ENCODE measurements around the gene CCDC152. TPM values are rescaled to one million over a fixed set of nuclear protein-coding genes. Genes with fewer than 3 reads are reported as not detected.

CCDC152 gene
- total RNA-seq, 6 donors from 2014 or later = 0.11 to 8.4 (median 0.58) TPM

DNA sequence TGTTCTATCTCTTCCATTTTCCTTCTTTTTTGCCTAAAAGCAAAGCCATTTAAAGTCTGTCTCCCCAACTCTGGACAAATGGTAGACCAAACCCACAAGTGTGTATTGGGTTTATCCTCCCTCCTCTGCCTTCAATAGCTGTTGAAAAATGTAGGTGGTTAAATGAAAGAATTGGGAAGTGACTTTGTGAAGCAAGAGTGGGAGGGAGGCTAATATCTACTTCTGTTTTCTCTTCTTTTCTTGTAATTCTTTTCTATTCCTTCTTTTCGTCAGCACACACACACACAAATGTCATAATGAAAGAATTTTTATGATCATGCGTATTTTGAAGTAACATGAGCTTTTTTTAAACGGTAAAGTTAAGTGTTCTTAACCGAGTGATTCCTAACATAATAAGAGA, 3.8 kb downstream of the CCDC152 start:
- no peaks in the 10 kb centered on the region for H3K9me3 ChIP-seq
- WGBS, 2 donors = 81 to 83% methylated on average over 4 of the region's 4 CpGs
- no peak for DNase-seq
- no peak for TF ChIP-seq POLR2A (IDR thresholded peaks at IDR 0.05)
- TF ChIP-seq EP300 (IDR thresholded peaks at IDR 0.05) = no peak
- TF ChIP-seq, protein P1, sequence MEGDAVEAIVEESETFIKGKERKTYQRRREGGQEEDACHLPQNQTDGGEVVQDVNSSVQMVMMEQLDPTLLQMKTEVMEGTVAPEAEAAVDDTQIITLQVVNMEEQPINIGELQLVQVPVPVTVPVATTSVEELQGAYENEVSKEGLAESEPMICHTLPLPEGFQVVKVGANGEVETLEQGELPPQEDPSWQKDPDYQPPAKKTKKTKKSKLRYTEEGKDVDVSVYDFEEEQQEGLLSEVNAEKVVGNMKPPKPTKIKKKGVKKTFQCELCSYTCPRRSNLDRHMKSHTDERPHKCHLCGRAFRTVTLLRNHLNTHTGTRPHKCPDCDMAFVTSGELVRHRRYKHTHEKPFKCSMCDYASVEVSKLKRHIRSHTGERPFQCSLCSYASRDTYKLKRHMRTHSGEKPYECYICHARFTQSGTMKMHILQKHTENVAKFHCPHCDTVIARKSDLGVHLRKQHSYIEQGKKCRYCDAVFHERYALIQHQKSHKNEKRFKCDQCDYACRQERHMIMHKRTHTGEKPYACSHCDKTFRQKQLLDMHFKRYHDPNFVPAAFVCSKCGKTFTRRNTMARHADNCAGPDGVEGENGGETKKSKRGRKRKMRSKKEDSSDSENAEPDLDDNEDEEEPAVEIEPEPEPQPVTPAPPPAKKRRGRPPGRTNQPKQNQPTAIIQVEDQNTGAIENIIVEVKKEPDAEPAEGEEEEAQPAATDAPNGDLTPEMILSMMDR (IDR thresholded peaks at IDR 0.05) = no peak
- TF ChIP-seq POLR2AphosphoS5 (IDR thresholded peaks at IDR 0.05) = no peak
- peaks cover 0 to 6% (median 0%) of the 10 kb centered on the region in 4 donors for H3K4me1 ChIP-seq
- no peaks in the 10 kb centered on the region for H3K36me3 ChIP-seq
- H3K27me3 ChIP-seq = no peaks in the 10 kb centered on the region
- no peak for ATAC-seq (ENCODE audit: low FRiP score in 2 of 2)
- no peak overlapping the region for H3K27ac ChIP-seq
- no peak overlapping the region for H3K4me3 ChIP-seq

DNA sequence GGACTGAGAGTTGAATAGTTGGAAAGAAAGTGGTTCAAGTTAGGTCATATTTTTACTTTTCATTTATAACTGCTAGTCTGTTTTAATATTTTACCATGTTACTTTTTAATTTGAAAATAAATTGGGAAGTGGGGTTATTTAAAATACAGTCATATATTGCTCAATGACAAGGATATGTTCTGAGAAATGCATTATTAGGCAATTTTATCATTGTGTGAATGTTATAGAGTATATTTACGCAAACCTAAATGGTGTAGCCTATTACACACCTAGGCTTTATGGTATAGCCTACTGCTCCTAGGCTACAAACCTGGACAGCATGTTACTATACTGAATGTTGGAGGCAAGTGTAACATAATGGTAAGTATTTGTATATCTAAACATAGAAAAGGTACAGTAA, 5.2 kb downstream of the CCDC152 start:
- ATAC-seq (ENCODE audit: low FRiP score in 2 of 2) (no peak), DNase-seq (no peak)
- H3K4me3 ChIP-seq = no peak overlapping the region
- TF ChIP-seq POLR2A (IDR thresholded peaks at IDR 0.05) (no peak), POLR2AphosphoS5 (IDR thresholded peaks at IDR 0.05) (no peak), EP300 (IDR thresholded peaks at IDR 0.05) (no peak)
- TF ChIP-seq, protein P1 (IDR thresholded peaks at IDR 0.05) = no peak
- peaks cover 0 to 6% (median 0%) of the 10 kb centered on the region in 4 donors for H3K4me1 ChIP-seq
- no peaks in the 10 kb centered on the region for H3K9me3 ChIP-seq
- H3K36me3 ChIP-seq = no peaks in the 10 kb centered on the region
- no peak overlapping the region for H3K27ac ChIP-seq
- WGBS, 2 donors = 82 to 90% methylated on average over 1 of the region's 1 CpG
- no peaks in the 10 kb centered on the region for H3K27me3 ChIP-seq

DNA sequence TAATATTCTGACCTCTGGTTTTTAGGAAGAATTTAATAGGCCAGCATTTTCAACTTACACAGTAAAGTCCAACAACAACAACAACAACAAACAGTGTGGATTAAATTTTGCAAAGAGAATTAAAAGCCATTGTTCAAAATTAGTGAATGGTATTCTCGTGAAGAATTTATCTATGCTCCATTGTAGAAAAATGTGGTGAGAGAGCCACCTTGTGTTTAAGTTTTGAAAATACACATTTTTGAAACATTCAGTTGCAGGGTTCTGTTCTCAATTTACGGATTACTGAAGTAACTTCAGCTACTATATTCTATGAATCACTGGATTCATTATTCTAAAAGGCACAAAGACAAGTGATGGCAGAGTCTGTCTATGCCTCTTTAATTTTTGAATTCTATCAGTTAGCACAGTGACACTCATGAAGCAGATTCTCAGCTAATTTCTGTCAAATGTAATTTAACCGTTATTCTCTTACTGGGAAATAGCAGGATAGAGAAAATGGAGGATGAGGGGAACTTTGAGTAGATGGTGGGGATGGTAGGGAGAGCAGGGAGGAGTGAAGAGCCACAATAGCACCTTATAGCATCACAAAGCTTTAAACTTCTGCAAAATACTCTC, 11.0 kb downstream of the CCDC152 start:
- 34 to 41% methylated on average over 3 of the region's 3 CpGs for WGBS, 2 donors
- Histone ChIP-seq H3K27ac (no peak overlapping the region), H3K36me3 (no peaks in the 10 kb centered on the region), H3K27me3 (no peaks in the 10 kb centered on the region), H3K9me3 (no peaks in the 10 kb centered on the region), H3K4me1 (no peaks in the 10 kb centered on the region), H3K4me3 (no peak overlapping the region)
- peak in 1 of 2 donors; percentile 67 for ATAC-seq (ENCODE audit: low FRiP score in 2 of 2)
- no peak for DNase-seq
- TF ChIP-seq POLR2A (IDR thresholded peaks at IDR 0.05) = no peak
- TF ChIP-seq, protein P1 (IDR thresholded peaks at IDR 0.05) = peak in 5 of 6 experiments; percentile 24 to 57 (median 49)
- TF ChIP-seq EP300 (IDR thresholded peaks at IDR 0.05) = no peak

DNA sequence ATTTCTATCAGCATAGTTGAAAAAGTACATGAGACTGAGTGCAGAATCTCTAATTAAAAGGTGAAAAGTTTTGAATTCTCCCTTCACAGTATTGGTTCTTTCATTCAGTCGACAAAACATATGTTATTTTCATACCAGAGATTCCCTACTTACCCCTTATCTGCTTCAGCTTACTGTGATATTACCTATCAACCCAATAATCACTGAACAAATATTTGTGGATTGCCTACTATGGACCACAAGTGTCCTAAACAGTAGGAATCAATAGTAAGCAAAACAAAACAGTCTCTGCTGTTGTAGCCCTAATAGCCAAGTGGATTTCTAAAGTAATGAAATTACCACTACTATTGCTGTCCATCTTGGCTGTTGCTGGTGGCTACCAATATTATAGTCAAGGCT, 11.5 kb downstream of the CCDC152 start:
- WGBS, 2 donors = 39 to 40% methylated on average over 1 of the region's 1 CpG
- H3K36me3 ChIP-seq = no peaks in the 10 kb centered on the region
- no peak for ATAC-seq (ENCODE audit: low FRiP score in 2 of 2)
- no peaks in the 10 kb centered on the region for H3K27me3 ChIP-seq
- H3K4me3 ChIP-seq = no peak overlapping the region
- TF ChIP-seq POLR2AphosphoS5 (IDR thresholded peaks at IDR 0.05) = no peak
- TF ChIP-seq, protein P1 (IDR thresholded peaks at IDR 0.05) = no peak
- TF ChIP-seq POLR2A (IDR thresholded peaks at IDR 0.05) = no peak
- TF ChIP-seq EP300 (IDR thresholded peaks at IDR 0.05) = no peak
- H3K4me1 ChIP-seq = no peaks in the 10 kb centered on the region
- no peak for DNase-seq
- H3K27ac ChIP-seq = no peak overlapping the region
- H3K9me3 ChIP-seq = no peaks in the 10 kb centered on the region

DNA sequence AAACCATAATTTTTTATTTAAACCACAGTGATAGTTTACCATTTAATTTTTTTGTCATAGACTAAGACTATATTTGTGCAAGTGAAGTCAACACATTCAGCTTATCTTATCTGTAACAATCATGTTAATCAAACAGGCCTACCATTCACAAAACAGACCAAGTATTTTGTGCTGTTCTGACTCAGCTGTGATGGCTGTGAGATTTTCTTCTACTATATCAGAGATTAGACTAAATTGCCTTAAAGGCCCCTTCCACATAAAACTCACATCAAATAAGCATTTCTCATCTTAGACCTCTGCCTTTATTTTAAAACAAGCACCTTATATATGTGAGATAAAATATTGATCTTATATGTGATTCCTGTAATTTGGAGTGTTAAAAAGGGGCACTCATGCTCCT, 13.4 kb downstream of the CCDC152 start:
- Histone ChIP-seq H3K27ac (no peak overlapping the region), H3K27me3 (no peaks in the 10 kb centered on the region), H3K4me3 (no peak overlapping the region), H3K4me1 (no peaks in the 10 kb centered on the region), H3K9me3 (no peaks in the 10 kb centered on the region), H3K36me3 (no peaks in the 10 kb centered on the region)
- ATAC-seq (ENCODE audit: low FRiP score in 2 of 2) = no peak
- DNase-seq = no peak
- TF ChIP-seq, protein P1 (IDR thresholded peaks at IDR 0.05) = no peak
- no peak for TF ChIP-seq POLR2AphosphoS5 (IDR thresholded peaks at IDR 0.05)
- no peak for TF ChIP-seq EP300 (IDR thresholded peaks at IDR 0.05)
- TF ChIP-seq POLR2A (IDR thresholded peaks at IDR 0.05) = no peak
